HG02885 (cell line): Measurements from ENCODE around the gene PTGDR2.
"Not testable (repeated sequence)": the region's sequence is repeated elsewhere in the genome, so short reads cannot be mapped to it uniquely, and the experiment has no call there.

Experiments used
- ATAC-seq: cut with Tn5 transposase; IDR thresholded peaks from one replicate; pipeline ENCODE4 v1.9.1; 2021; ENCODE audit warnings: mild to moderate bottlenecking; ENCODE audit not compliant: unreplicated experiment, poor library complexity

Gene PTGDR2

GRCh38 chr11:60844045-60844869, 11.5 kb downstream of the PTGDR2 start:
- no peak for ATAC-seq

- peak; percentile 0 for ATAC-seq
Measured at GRCh38 chr11:60842668-60843600, 12.8 kb downstream of the PTGDR2 start.

- peak; percentile 84 for ATAC-seq
Measured at GRCh38 chr11:60841797-60842667, 13.7 kb downstream of the PTGDR2 start, which contains the start of gene CCDC86. Gene CCDC86, plus strand, starts transcription at chr11:60842113. Its CDS starts 12 bp downstream, at chr11:60842125.

GRCh38 chr11:60840470-60841430, 15.0 kb downstream of the PTGDR2 start:
- no peak for ATAC-seq

- no peak for ATAC-seq
Measured at GRCh38 chr11:60838132-60838531, 17.6 kb downstream of the PTGDR2 start.

DNA sequence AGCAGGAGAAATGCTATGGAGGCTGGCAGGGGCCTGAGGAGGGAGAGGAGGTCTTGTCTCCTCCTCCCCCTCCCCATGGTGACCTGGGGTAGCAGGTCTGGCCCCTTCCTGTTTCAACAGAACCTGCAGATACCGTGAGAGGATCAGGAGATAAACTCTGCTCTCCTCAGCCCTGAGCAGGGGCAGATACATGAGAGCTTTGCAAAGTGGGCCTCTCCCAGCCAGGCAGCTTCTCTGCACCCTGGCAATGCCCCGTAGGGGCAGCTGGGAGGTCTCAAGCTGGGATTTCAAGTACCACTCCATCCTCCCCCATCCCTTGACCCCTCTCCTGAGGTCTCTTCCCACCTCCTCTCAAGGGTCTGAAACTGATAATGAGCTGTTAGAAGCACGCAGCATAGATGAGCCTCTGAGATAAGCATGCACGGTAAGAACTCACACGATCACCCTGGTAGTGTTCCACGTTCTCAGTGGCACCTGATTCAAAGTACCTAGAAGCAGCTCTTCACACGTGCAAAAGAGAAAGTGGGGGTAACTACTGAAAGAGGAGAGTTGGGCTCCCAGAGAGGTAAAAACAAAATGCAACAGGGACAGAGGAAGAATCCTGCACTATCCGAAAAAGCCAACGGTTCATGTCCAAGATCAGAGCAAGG, 18.8 kb downstream of the PTGDR2 start:
- no peak for ATAC-seq

- ATAC-seq = no peak
Measured at GRCh38 chr11:60835534-60835846, 20.3 kb downstream of the PTGDR2 start.

- no peak for ATAC-seq
Measured at GRCh38 chr11:60834742-60835533, 20.8 kb downstream of the PTGDR2 start.

DNA sequence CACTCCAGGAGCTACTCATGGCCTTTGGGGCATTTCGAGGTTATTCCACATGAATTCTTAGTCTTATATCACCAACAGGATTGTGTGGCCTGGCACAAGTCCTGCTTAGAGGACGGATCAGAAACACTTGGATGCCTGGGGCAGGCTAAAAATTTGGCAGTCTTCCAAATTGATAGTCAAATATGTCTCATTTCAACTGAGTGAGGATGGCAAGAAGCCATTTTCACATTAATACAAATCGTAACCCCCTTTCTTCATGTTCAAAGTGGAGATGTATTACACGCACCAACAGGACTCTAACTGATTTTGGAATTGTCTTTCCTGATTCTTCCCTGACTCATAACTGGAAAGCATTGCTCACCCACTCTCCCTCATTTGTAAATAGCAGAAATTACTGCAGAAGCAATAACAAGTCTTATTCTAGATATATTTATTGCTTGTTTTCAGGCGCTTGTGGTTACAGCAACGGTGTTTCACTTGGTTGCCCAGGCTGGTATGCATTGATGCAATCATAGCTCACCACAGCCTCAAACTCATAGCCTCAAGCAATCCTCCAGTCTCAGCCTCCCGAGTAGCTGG, 24.2 kb downstream of the PTGDR2 start:
- no peak for ATAC-seq

DNA sequence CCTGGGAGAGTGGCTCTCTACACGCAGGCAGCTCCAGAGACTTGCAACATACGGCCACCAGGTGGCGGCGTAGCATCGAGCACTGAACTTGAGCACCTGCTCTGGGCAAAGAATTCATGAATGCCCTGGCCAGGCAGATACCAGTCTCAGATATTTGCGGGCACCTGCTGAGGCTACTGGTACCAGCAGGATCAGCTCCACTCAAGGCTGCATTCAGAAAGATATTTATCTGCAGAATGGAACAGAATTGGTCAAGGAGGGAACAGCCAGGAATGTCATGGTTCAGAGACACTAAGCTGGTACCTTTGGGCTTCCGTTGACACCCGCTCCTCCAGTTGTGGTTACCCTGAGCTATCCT, 24.6 kb downstream of the PTGDR2 start:
- peak; percentile 66 for ATAC-seq

- no peak for ATAC-seq
Measured at GRCh38 chr11:60830478-60831142, 25.1 kb downstream of the PTGDR2 start.

DNA sequence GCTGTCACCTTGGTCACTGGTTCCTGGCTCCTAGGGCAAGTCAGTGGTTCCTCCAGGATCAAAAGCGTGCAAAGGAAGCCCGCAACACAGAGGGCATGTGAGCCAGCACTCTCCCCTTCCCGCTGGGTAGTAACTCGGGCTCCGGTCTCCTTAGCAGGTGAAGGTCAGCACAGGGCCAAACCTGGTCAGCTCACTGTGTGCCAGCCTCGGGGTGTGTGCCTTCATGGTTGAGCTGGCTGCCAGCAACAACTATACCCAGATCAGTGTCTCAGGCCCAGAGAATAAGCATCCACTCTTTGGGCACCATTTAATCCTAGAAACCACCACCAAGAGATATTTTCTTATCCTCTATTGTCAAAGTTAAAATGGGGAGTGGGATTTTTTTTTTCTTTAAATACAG, 30.0 kb downstream of the PTGDR2 start:
- no peak for ATAC-seq

- ATAC-seq = no peak
Measured at GRCh38 chr11:60825118-60825517, 30.6 kb downstream of the PTGDR2 start.

- not testable (repeated sequence) for ATAC-seq
Measured at GRCh38 chr11:60823745-60824306, 31.9 kb downstream of the PTGDR2 start.

DNA sequence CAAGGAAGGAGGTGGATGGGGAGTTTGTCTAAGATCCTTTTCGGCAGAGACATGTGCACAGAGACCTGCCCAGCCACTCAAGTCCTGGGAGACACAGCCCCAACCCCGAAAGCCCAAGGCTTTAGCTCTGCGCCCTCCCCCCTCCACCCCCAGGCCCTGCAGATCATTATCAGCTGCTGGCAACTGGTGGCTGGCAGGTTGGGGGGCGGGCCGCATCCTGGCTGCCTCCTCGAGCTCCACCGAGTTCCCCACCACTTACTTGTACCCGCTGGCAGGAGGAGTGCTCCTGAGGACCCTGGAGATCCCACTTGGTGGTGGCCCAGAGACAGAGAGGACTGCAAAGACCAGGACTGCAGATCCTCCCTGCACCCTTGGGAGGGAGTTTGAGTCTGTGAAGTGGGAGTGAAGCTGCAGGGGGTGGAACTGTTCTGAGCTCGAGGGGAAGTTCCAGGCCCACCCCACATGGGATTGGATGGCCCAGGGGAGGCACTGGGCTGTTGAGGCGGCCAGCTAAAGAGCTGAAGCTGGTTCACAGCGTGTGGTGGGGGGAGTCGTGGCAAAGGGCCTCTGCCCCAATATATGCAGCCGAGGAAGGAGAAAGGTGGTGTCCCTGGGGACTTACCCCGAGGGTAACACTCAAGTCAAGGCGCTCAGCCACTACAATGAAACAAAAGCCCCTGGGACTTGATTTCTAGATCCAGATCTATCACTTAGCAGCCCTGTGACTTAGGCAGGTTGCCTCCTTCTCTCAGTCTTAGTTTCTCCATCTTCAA, 33.7 kb downstream of the PTGDR2 start:
- no peak for ATAC-seq

GRCh38 chr11:60818057-60818456, 37.7 kb downstream of the PTGDR2 start:
- ATAC-seq = no peak
